Hypothalamus (tissue), 51 donors: Measurements from ENCODE around the gene KDELR3.
"Not testable (repeated sequence)": the region's sequence is repeated elsewhere in the genome, so short reads cannot be mapped to it uniquely, and the experiment has no call there.

Experiments
- DNase-seq, 51 donors: peaks; one replicate each; lab custom pipeline; 2025; lab: John Stamatoyannopoulos, UW

KDELR3 gene

GRCh38 chr22:38455076-38455529, 12.8 kb upstream of the KDELR3 start, which contains the start of gene KCNJ4:
Gene KCNJ4 (minus strand): TSS chr22:38455199. CDS start chr22:38428132, 27,067 bp downstream.
- DNase-seq: no peak

- peak in 10 of 51 donors; percentile 10 to 52 (median 24) for DNase-seq
Observed at GRCh38 chr22:38455530-38456271, 12.2 kb upstream of the KDELR3 start.

GRCh38 chr22:38456272-38456835, 11.5 kb upstream of the KDELR3 start:
- no peak for DNase-seq

GRCh38 chr22:38456841-38457699, 10.8 kb upstream of the KDELR3 start:
- peak in 1 of 51 donors; percentile 27 for DNase-seq

GRCh38 chr22:38460426-38460840, 7.5 kb upstream of the KDELR3 start:
- peak in 1 of 51 donors; percentile 36 for DNase-seq

GRCh38 chr22:38461057-38461413, 6.9 kb upstream of the KDELR3 start:
- no peak for DNase-seq

- DNase-seq: peak in 48 of 51 donors; percentile 9 to 85 (median 58)
Observed at GRCh38 chr22:38461414-38462081, 6.3 kb upstream of the KDELR3 start.

GRCh38 chr22:38462960-38463784, 4.7 kb upstream of the KDELR3 start:
- peak in 1 of 51 donors; percentile 18 for DNase-seq

- no peak for DNase-seq
Observed at GRCh38 chr22:38464992-38465672, 2.8 kb upstream of the KDELR3 start.

- no peak for DNase-seq
Observed at GRCh38 chr22:38465673-38466490, 2.0 kb upstream of the KDELR3 start.

GRCh38 chr22:38467438-38467903, 425 bp upstream of the KDELR3 start:
- no peak for DNase-seq

- no peak for DNase-seq
Observed at GRCh38 chr22:38468443-38469305, 778 bp downstream of the KDELR3 start.

GRCh38 chr22:38469306-38469781, 1.4 kb downstream of the KDELR3 start:
- DNase-seq: no peak

- DNase-seq: not testable (repeated sequence)
Observed at GRCh38 chr22:38470179-38470578, 2.3 kb downstream of the KDELR3 start.

GRCh38 chr22:38471237-38471636, 3.3 kb downstream of the KDELR3 start:
- no peak for DNase-seq

- peak in 1 of 51 donors; percentile 49 for DNase-seq
Observed at GRCh38 chr22:38474003-38474607, 6.2 kb downstream of the KDELR3 start.

GRCh38 chr22:38477585-38477984, 9.7 kb downstream of the KDELR3 start:
- DNase-seq: no peak
